ENCODE results near the gene MEI1. TPM values are rescaled to one million over a fixed set of nuclear protein-coding genes. Genes with fewer than 3 reads are reported as not detected.
"Not testable (repeated sequence)": the region's sequence is repeated elsewhere in the genome, so short reads cannot be mapped to it uniquely, and the experiment has no call there.

MEI1 gene
- total RNA-seq, 1 donor from 2014 or later, result 0.64 TPM

- H3K27ac ChIP-seq (ENCODE audit: low read depth, low read length), result no peak overlapping the region
- FAIRE-seq (no peak), DNase-seq (ENCODE audit: low read depth) (no peak)
- H3K9ac ChIP-seq (ENCODE audit: low read length), result no peak overlapping the region
- H3K9me3 ChIP-seq (ENCODE audit: insufficient read depth, low read depth, low read length), result no peaks in the 10 kb centered on the region
- TF ChIP-seq EZH2 (IDR thresholded peaks at IDR 0.05; ENCODE audit: insufficient read depth, low read length), result no peak
- TF ChIP-seq, protein P1, sequence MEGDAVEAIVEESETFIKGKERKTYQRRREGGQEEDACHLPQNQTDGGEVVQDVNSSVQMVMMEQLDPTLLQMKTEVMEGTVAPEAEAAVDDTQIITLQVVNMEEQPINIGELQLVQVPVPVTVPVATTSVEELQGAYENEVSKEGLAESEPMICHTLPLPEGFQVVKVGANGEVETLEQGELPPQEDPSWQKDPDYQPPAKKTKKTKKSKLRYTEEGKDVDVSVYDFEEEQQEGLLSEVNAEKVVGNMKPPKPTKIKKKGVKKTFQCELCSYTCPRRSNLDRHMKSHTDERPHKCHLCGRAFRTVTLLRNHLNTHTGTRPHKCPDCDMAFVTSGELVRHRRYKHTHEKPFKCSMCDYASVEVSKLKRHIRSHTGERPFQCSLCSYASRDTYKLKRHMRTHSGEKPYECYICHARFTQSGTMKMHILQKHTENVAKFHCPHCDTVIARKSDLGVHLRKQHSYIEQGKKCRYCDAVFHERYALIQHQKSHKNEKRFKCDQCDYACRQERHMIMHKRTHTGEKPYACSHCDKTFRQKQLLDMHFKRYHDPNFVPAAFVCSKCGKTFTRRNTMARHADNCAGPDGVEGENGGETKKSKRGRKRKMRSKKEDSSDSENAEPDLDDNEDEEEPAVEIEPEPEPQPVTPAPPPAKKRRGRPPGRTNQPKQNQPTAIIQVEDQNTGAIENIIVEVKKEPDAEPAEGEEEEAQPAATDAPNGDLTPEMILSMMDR (IDR thresholded peaks at IDR 0.05; ENCODE audit: insufficient read depth, low read depth, low read length), result no peak
- Mint-ChIP-seq H3K36me3 (ENCODE audit: low read depth, unreplicated experiment) (no peaks in the 10 kb centered on the region), H3K27ac (ENCODE audit: unreplicated experiment) (no peak overlapping the region), H3K4me1 (ENCODE audit: low read depth, unreplicated experiment) (no peaks in the 10 kb centered on the region), H3K9me3 (ENCODE audit: unreplicated experiment) (no peaks in the 10 kb centered on the region), H3K4me3 (ENCODE audit: unreplicated experiment) (no peak overlapping the region), H3K27me3 (ENCODE audit: low read depth, unreplicated experiment) (peaks cover 18% of the 10 kb centered on the region)
- no peak overlapping the region for H2AFZ ChIP-seq (ENCODE audit: low read depth, low read length)
- H3K4me3 ChIP-seq (ENCODE audit: insufficient read depth, low read depth, low read length), result no peak overlapping the region
- no peaks in the 10 kb centered on the region for H4K20me1 ChIP-seq (ENCODE audit: insufficient read depth, low read length)
- H3K4me2 ChIP-seq (ENCODE audit: low read length), result no peak overlapping the region
- no peaks in the 10 kb centered on the region for H3K27me3 ChIP-seq (ENCODE audit: insufficient read depth, low read length)
- H3K4me1 ChIP-seq (ENCODE audit: insufficient read depth, low read length), result no peaks in the 10 kb centered on the region
- no peaks in the 10 kb centered on the region for H3K36me3 ChIP-seq (ENCODE audit: insufficient read depth, low read length)
- H3K79me2 ChIP-seq (ENCODE audit: insufficient read depth, low read length), result no peaks in the 10 kb centered on the region
Observed at GRCh38 chr22:41732096-41732772, 32.9 kb downstream of the MEI1 start.

DNA sequence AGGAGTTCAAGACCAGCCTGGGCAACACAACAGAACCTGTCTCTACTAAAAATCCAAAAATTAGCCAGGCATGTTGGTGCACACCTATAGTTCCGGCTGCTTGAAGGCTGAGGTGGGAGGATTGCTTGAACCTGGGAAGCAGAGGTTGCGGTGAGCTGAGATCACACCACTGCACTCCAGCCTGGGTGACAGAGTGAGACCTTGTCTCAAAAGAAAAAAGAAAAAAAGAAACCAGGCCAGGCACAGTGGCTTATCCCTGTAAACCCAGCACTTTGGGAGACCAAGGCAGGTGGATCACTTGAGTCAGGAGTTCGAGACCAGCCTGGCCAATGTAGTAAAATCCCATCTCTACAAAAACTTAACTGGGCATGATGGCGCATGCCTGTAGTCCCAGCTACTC lies 33.9 kb downstream of the MEI1 start:
- not testable (repeated sequence) for H3K9me3 ChIP-seq (ENCODE audit: insufficient read depth, low read depth, low read length); H3K4me1 Mint-ChIP-seq (ENCODE audit: low read depth, unreplicated experiment); H2AFZ ChIP-seq (ENCODE audit: low read depth, low read length); H3K36me3 ChIP-seq (ENCODE audit: insufficient read depth, low read length); H3K4me3 ChIP-seq (ENCODE audit: insufficient read depth, low read depth, low read length); H4K20me1 ChIP-seq (ENCODE audit: insufficient read depth, low read length); H3K9ac ChIP-seq (ENCODE audit: low read length); H3K4me2 ChIP-seq (ENCODE audit: low read length); H3K4me1 ChIP-seq (ENCODE audit: insufficient read depth, low read length); H3K27me3 ChIP-seq (ENCODE audit: insufficient read depth, low read length); H3K4me3 Mint-ChIP-seq (ENCODE audit: unreplicated experiment); H3K36me3 Mint-ChIP-seq (ENCODE audit: low read depth, unreplicated experiment); DNase-seq (ENCODE audit: low read depth); H3K9me3 Mint-ChIP-seq (ENCODE audit: unreplicated experiment); FAIRE-seq; H3K79me2 ChIP-seq (ENCODE audit: insufficient read depth, low read length); H3K27ac Mint-ChIP-seq (ENCODE audit: unreplicated experiment); H3K27ac ChIP-seq (ENCODE audit: low read depth, low read length)
- peaks cover 14% of the 10 kb centered on the region for H3K27me3 Mint-ChIP-seq (ENCODE audit: low read depth, unreplicated experiment)

DNA sequence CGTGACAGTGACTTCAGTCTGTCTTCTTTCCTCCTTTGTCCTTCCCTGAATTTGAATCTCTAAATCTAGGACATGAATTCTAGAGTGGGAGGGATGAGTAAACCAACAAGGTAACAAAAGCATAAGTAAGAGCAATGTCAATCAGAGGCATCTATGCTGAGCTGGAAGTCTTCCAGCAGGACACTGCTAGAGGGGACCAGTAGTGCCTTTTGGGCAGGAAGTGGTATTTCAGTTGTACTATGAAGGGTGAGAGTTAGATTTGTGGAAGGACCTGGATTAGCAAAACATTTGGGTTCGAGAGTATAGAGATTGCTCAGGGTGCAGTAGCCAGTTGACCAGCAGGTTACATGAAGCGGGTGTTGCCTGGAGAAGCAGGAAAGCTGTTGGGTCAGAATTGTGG lies 40.3 kb downstream of the MEI1 start:
- H3K36me3 ChIP-seq (ENCODE audit: insufficient read depth, low read length), result no peaks in the 10 kb centered on the region
- peaks cover 20% of the 10 kb centered on the region for H3K27me3 Mint-ChIP-seq (ENCODE audit: low read depth, unreplicated experiment)
- H3K79me2 ChIP-seq (ENCODE audit: insufficient read depth, low read length), result no peaks in the 10 kb centered on the region
- H3K4me1 Mint-ChIP-seq (ENCODE audit: low read depth, unreplicated experiment), result no peaks in the 10 kb centered on the region
- H3K4me3 Mint-ChIP-seq (ENCODE audit: unreplicated experiment), result no peak overlapping the region
- TF ChIP-seq, protein P1 (IDR thresholded peaks at IDR 0.05; ENCODE audit: insufficient read depth, low read depth, low read length), result no peak
- no peak for TF ChIP-seq EZH2 (IDR thresholded peaks at IDR 0.05; ENCODE audit: insufficient read depth, low read length)
- no peaks in the 10 kb centered on the region for H3K4me1 ChIP-seq (ENCODE audit: insufficient read depth, low read length)
- H3K9ac ChIP-seq (ENCODE audit: low read length), result no peak overlapping the region
- H3K9me3 ChIP-seq (ENCODE audit: insufficient read depth, low read depth, low read length), result no peaks in the 10 kb centered on the region
- no peaks in the 10 kb centered on the region for H3K36me3 Mint-ChIP-seq (ENCODE audit: low read depth, unreplicated experiment)
- no peaks in the 10 kb centered on the region for H4K20me1 ChIP-seq (ENCODE audit: insufficient read depth, low read length)
- H3K4me3 ChIP-seq (ENCODE audit: insufficient read depth, low read depth, low read length), result no peak overlapping the region
- H2AFZ ChIP-seq (ENCODE audit: low read depth, low read length), result no peak overlapping the region
- DNase-seq (ENCODE audit: low read depth) (no peak), FAIRE-seq (no peak)
- H3K27ac Mint-ChIP-seq (ENCODE audit: unreplicated experiment), result no peak overlapping the region
- no peak overlapping the region for H3K4me2 ChIP-seq (ENCODE audit: low read length)
- no peak overlapping the region for H3K27ac ChIP-seq (ENCODE audit: low read depth, low read length)
- H3K27me3 ChIP-seq (ENCODE audit: insufficient read depth, low read length), result peaks cover 6% of the 10 kb centered on the region
- peaks cover 3% of the 10 kb centered on the region for H3K9me3 Mint-ChIP-seq (ENCODE audit: unreplicated experiment)
